H1 (cell line): ENCODE data around the gene SWI5. TPM values are rescaled to one million over a fixed set of nuclear protein-coding genes. Genes with fewer than 3 reads are reported as not detected.
A peak's percentile ranks its signal among the peaks of the same experiment; 100 is the strongest.

Experiments
- CTCF ChIA-PET: fragments of 300-600 bp; sonication (Branson Sonifier 250); formaldehyde crosslinking; loops from one replicate; lab custom pipeline; 2021; ENCODE audit not compliant: partially characterized antibody; lab: Charles Lee
- POLR2A ChIA-PET: fragments of 300-600 bp; sonication (Branson Sonifier 250); formaldehyde crosslinking; loops from one replicate; lab custom pipeline; 2021; ENCODE audit warnings: inconsistent platforms; ENCODE audit not compliant: partially characterized antibody; lab: Charles Lee
- DNase-seq, 2 experiments: peaks; one replicate each; pipeline versions ENCODE4 v3.0.0 to v3.0.0-alpha.2; 2010 to 2022; ENCODE audit warnings: low spot score in 2 of 2, low read depth in 1 of 2, mixed read lengths in 1 of 2
- FAIRE-seq: peaks from 2 replicates; lab custom pipeline; 2011; peaks lifted over from hg19 to GRCh38; lab: Jason Lieb, UNC
- H2AFZ ChIP-seq: 2 replicates; pipeline ENCODE4 v1.8.1; 2012; ENCODE audit warnings: low read length, inconsistent platforms
- H2AK5ac ChIP-seq: 2 replicates; pipeline ENCODE4 v1.6.1; 2013; ENCODE audit warnings: low read depth, low read length
- H2BK120ac ChIP-seq: replicated peaks from 2 replicates; pipeline ENCODE3; 2013; ENCODE audit warnings: low read depth, low read length, inconsistent platforms
- H2BK12ac ChIP-seq: 2 replicates; pipeline ENCODE4 v1.6.1; 2013; ENCODE audit warnings: low read depth, low read length
- H2BK15ac ChIP-seq: 2 replicates; pipeline ENCODE4 v1.6.1; 2013; ENCODE audit warnings: low read length
- H2BK20ac ChIP-seq: 2 replicates; pipeline ENCODE4 v1.6.1; 2013; ENCODE audit warnings: low read length
- H2BK5ac ChIP-seq: 2 replicates; pipeline ENCODE4 v1.6.1; 2013; ENCODE audit warnings: low read depth, low read length
- H3K14ac ChIP-seq: 2 replicates; pipeline ENCODE4 v1.6.1; 2013; ENCODE audit warnings: inconsistent platforms; ENCODE audit not compliant: insufficient read length
- H3K18ac ChIP-seq: 2 replicates; pipeline ENCODE4 v1.6.1; 2013; ENCODE audit warnings: low read length; ENCODE audit errors: extremely low read depth
- H3K23ac ChIP-seq: 2 replicates; pipeline ENCODE4 v1.6.1; 2013; ENCODE audit warnings: inconsistent platforms; ENCODE audit not compliant: insufficient read length
- H3K23me2 ChIP-seq: 2 replicates; pipeline ENCODE4 v1.6.1; 2013; ENCODE audit warnings: low read depth, low read length
- H3K27ac ChIP-seq: 2 replicates; pipeline ENCODE4 v1.6.1; 2011; ENCODE audit warnings: low read depth, low read length, inconsistent platforms
- H3K27me3 ChIP-seq, 4 experiments: replicated peaks in 1 of 4; 1 replicate in 1 of 4; 2 replicates in 3 of 4; pipeline versions ENCODE4 v1.6.1 to v1.8.1; 2011 to 2013; ENCODE audit warnings: low read length in 3 of 4, mild to moderate bottlenecking in 3 of 4, inconsistent platforms in 2 of 4, mixed read lengths in 2 of 4, moderate library complexity in 1 of 4; ENCODE audit not compliant: control insufficient read depth in 3 of 4, insufficient read depth in 3 of 4; ENCODE audit errors: extremely low read depth in 1 of 4
- H3K36me3 ChIP-seq, 4 experiments: 2 replicates each; pipeline versions ENCODE4 v1.6.1 to v1.8.1; 2011 to 2013; ENCODE audit warnings: mild to moderate bottlenecking in 4 of 4, low read length in 3 of 4, moderate library complexity in 2 of 4, control low read depth in 1 of 4, inconsistent platforms in 1 of 4; ENCODE audit not compliant: insufficient read depth in 4 of 4, control insufficient read depth in 2 of 4
- H3K4ac ChIP-seq: replicated peaks from 2 replicates; pipeline ENCODE3; 2013; ENCODE audit warnings: low read length, low read depth, mixed read lengths, inconsistent platforms; ENCODE audit not compliant: insufficient read length
- H3K4me1 ChIP-seq, 4 experiments: replicated peaks in 1 of 4; 1 replicate in 1 of 4; 2 replicates in 3 of 4; pipeline versions ENCODE4 v1.6.1 to v1.8.1; 2011 to 2013; ENCODE audit warnings: low read length in 3 of 4, inconsistent platforms in 2 of 4, mixed read lengths in 1 of 4; ENCODE audit not compliant: insufficient read depth in 4 of 4, control insufficient read depth in 3 of 4
- H3K4me2 ChIP-seq, 2 experiments: 2 replicates each; pipeline versions ENCODE4 v1.6.1 to v1.8.1; 2011 to 2013; ENCODE audit warnings: low read depth in 2 of 2, low read length in 2 of 2, control low read depth in 1 of 2, inconsistent platforms in 1 of 2, mild to moderate bottlenecking in 1 of 2; ENCODE audit not compliant: insufficient read depth in 1 of 2
- H3K4me3 ChIP-seq, 4 experiments: fragments of 200-600, 300-600 bp in 1 of 4; sonication (generic), shearing (Covaris generic), sonication (Bioruptor Twin) in 1 of 4; 2 replicates each; pipeline versions ENCODE4 v1.5.1 to v1.8.1; 2011 to 2016; ENCODE audit warnings: low read length in 4 of 4, low read depth in 3 of 4, control low read depth in 2 of 4, inconsistent platforms in 2 of 4, mild to moderate bottlenecking in 2 of 4, mixed read lengths in 1 of 4, moderate library complexity in 1 of 4; ENCODE audit not compliant: insufficient read depth in 2 of 4; ENCODE audit errors: extremely low read depth in 1 of 4
- H3K56ac ChIP-seq: replicated peaks from 2 replicates; pipeline ENCODE3; 2013; ENCODE audit warnings: low read depth, mild to moderate bottlenecking, mixed read lengths, low read length, inconsistent platforms; ENCODE audit not compliant: insufficient read length
- H3K79me1 ChIP-seq: 2 replicates; pipeline ENCODE4 v1.6.1; 2013; ENCODE audit warnings: low read depth, low read length, control low read depth
- H3K79me2 ChIP-seq, 2 experiments: 2 replicates each; pipeline versions ENCODE4 v1.6.1 to v1.8.1; 2012 to 2013; ENCODE audit warnings: low read length in 2 of 2, mild to moderate bottlenecking in 2 of 2, inconsistent platforms in 1 of 2; ENCODE audit not compliant: insufficient read depth in 2 of 2, control insufficient read depth in 1 of 2
- H3K9ac ChIP-seq, 4 experiments: replicated peaks in 1 of 4; 1 replicate in 1 of 4; 2 replicates in 3 of 4; pipeline versions ENCODE4 v1.6.1 to v1.8.1; 2011 to 2013; ENCODE audit warnings: low read depth in 3 of 4, low read length in 3 of 4, control low read depth in 2 of 4, mild to moderate bottlenecking in 2 of 4, moderate library complexity in 2 of 4, inconsistent platforms in 1 of 4; ENCODE audit errors: extremely low read depth in 1 of 4
- H3K9me3 ChIP-seq, 2 experiments: 2 replicates each; pipeline versions ENCODE4 v1.6.1 to v1.8.1; 2012 to 2013; ENCODE audit warnings: mild to moderate bottlenecking in 2 of 2, moderate library complexity in 2 of 2, control low read depth in 1 of 2, inconsistent platforms in 1 of 2, low read depth in 1 of 2, low read length in 1 of 2, mixed read lengths in 1 of 2; ENCODE audit not compliant: insufficient read depth in 2 of 2
- H4K20me1 ChIP-seq, 2 experiments: replicated peaks in 1 of 2; 2 replicates each; pipeline versions ENCODE3 to v1.8.1; 2011 to 2013; ENCODE audit warnings: inconsistent platforms in 2 of 2, low read length in 2 of 2, mild to moderate bottlenecking in 1 of 2; ENCODE audit not compliant: insufficient read depth in 2 of 2, control insufficient read depth in 1 of 2
- H4K5ac ChIP-seq: 2 replicates; pipeline ENCODE4 v1.6.1; 2013; ENCODE audit warnings: low read length, low read depth, mixed read lengths, inconsistent platforms; ENCODE audit not compliant: insufficient read length
- H4K8ac ChIP-seq: 2 replicates; pipeline ENCODE4 v1.8.0; 2013; ENCODE audit warnings: mild to moderate bottlenecking, moderate library complexity, low read length, inconsistent platforms; ENCODE audit not compliant: insufficient read depth; ENCODE audit errors: extremely low read depth
- H4K91ac ChIP-seq: replicated peaks from 2 replicates; pipeline ENCODE3; 2013; ENCODE audit warnings: low read length, mixed read lengths, inconsistent platforms; ENCODE audit not compliant: insufficient read length
- MAFK ChIP-seq: IDR thresholded peaks from 2 replicates; pipeline ENCODE4 v1.6.1; 2012; ENCODE audit warnings: low read depth, mild to moderate bottlenecking, improper control_type of control experiment, low read length
- SIRT6 ChIP-seq: IDR thresholded peaks from one replicate; pipeline ENCODE4 v1.7.1; 2012; ENCODE audit warnings: low read length, inconsistent platforms
- SUZ12 ChIP-seq: fragments of 200-600 bp; sonication (generic); IDR thresholded peaks from 2 replicates; pipeline ENCODE4 v1.6.1; 2012; ENCODE audit warnings: mild to moderate bottlenecking, inconsistent platforms, low read length, moderate library complexity, mixed read lengths
- TBP ChIP-seq: IDR thresholded peaks from 2 replicates; pipeline ENCODE4 v1.6.1; 2011; ENCODE audit warnings: low read depth, low read length, improper control_type of control experiment
- TCF12 ChIP-seq: IDR thresholded peaks from 2 replicates; pipeline ENCODE4 v1.6.1; 2011; ENCODE audit warnings: low read depth, mild to moderate bottlenecking, low read length
- TEAD4 ChIP-seq: IDR thresholded peaks from 2 replicates; pipeline ENCODE4 v1.6.1; 2012; ENCODE audit warnings: low read depth, low read length, inconsistent platforms, mixed read lengths
- WGBS, 2 experiments: shearing (Covaris generic) in 1 of 2; methylation state at CpG; one replicate each; pipeline versions ENCODE4 v1.1.6 to v1.1.7; 2013 to 2015; ENCODE audit warnings: low lambda C conversion rate in 2 of 2, mixed read lengths in 2 of 2, inconsistent platforms in 1 of 2, low coverage in 1 of 2, missing lambda C conversion rate in 1 of 2; ENCODE audit not compliant: insufficient replicate concordance in 2 of 2, insufficient coverage in 1 of 2, insufficient read length in 1 of 2; ENCODE audit errors: extremely low coverage in 1 of 2, missing lambda C conversion rate in 1 of 2; 5-methylcytosine and 5-hydroxymethylcytosine counted together
- polyA plus RNA-seq, 7 experiments: library from polyadenylated mRNA; depleted of rRNA in 3 of 7; stranded (reverse) in 5 of 7; unstranded in 2 of 7; fragments of >200 nt in 5 of 7; fragments of 200-250 nt in 2 of 7; gene quantifications; 1 replicate in 5 of 7; 2 replicates in 1 of 7; 4 replicates in 1 of 7; pipeline versions ENCODE4 v1.2.1 to v1.2.3, GENCODE V29; 2011 to 2013; ENCODE audit warnings: missing spikeins in 2 of 7, mixed read lengths in 2 of 7
- total RNA-seq: library from RNA; stranded (reverse); fragmentation: NEBNext Ultra II Directional; extraction: Animal tissue kit (Norgen Biotek cat#: 25700); gene quantifications from 2 replicates; pipeline ENCODE4 v1.2.1, GENCODE V29; 2021
- TF ChIP-seq, protein P1 (sequence below), 3 experiments: IDR thresholded peaks; 1 replicate in 2 of 3; 2 replicates in 1 of 3; pipeline versions ENCODE4 v1.5.1 to v1.6.1; 2011; ENCODE audit warnings: low read length in 3 of 3, mild to moderate bottlenecking in 3 of 3, inconsistent platforms in 2 of 3, low read depth in 1 of 3, moderate library complexity in 1 of 3; ENCODE audit not compliant: insufficient read depth in 1 of 3; ENCODE audit errors: control extremely low read depth in 1 of 3

SWI5 gene
- total and polyA plus RNA-seq, 2 of the 8 experiments (the other 6 are each of a cell fraction or from before 2014, with no cell fraction given), result 29.0 to 59.5 TPM

DNA sequence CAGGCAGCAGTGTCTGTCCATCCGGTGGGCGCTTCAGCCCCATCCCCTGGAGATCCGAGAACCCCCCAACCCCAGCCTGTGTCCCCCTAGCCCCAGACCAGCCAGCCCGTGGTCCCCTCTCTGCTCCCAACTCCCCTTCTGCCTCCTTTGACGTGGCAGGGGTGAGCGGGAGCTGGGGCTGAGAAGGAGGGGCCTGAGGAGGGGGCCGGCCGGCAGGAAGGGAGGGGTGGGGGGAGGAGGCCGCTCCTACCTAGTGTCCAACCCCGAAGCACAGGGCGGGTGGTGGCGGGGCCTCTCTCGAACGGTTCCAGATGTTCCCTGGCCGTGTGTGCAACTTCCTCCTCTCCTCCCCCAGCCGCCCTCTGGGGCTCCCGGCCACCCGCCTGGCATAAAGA, 31.2 kb upstream of the SWI5 start:
- no peak overlapping the region for H3K27ac ChIP-seq
- H2BK15ac ChIP-seq, result no peak overlapping the region
- no peak overlapping the region for H3K4ac ChIP-seq
- WGBS, 2 experiments, result 47% methylated on average over 3 of the region's 18 CpGs; no CpG with 5 or more reads in 1 of the 2 experiments
- H4K91ac ChIP-seq, result no peak overlapping the region
- no peak overlapping the region; the same call in 1 of the 2 replicates for H4K8ac ChIP-seq
- no peaks in the 10 kb centered on the region for H3K9me3 ChIP-seq
- H3K79me1 ChIP-seq, result no peaks in the 10 kb centered on the region
- no peak overlapping the region for H2BK12ac ChIP-seq
- ChIA-PET POLR2A (interaction anchor here (0.9 to 1.3 kb wide), 3 partner anchors 12 to 23 kb away, joined by 3 to 5 read pairs (median 3); no protein-coding TSS in a partner anchor), CTCF (interaction anchor here (0.6 to 4.1 kb wide), 4 partner anchors 10 to 41 kb away, joined by 3 to 22 read pairs (median 4); partner anchors contain the start of gene DNM1)
- H3K23me2 ChIP-seq, result peaks cover 9% of the 10 kb centered on the region; the same call in 1 of the 2 replicates
- H3K27me3 ChIP-seq, result no peaks in the 10 kb centered on the region; a peak in 1 of 7 replicates
- H3K36me3 ChIP-seq, result peaks cover 0 to 8% (median 2%) of the 10 kb centered on the region in 4 experiments; a peak in 2 of 8 replicates
- H2BK120ac ChIP-seq, result no peak overlapping the region
- H3K9ac ChIP-seq, result no peak overlapping the region
- H3K18ac ChIP-seq, result no peak overlapping the region
- H2AFZ ChIP-seq, result no peak overlapping the region
- peaks cover 3 to 19% (median 10%) of the 10 kb centered on the region in 4 experiments for H3K4me1 ChIP-seq
- no peak overlapping the region for H3K23ac ChIP-seq
- H2BK20ac ChIP-seq, result no peak overlapping the region
- TF ChIP-seq TBP (no peak), SIRT6 (no peak), TEAD4 (no peak), MAFK (no peak), TCF12 (0 out of 2 replicates have a peak, but pooled peaks have one; percentile 68), SUZ12 (no peak)
- TF ChIP-seq, protein P1, sequence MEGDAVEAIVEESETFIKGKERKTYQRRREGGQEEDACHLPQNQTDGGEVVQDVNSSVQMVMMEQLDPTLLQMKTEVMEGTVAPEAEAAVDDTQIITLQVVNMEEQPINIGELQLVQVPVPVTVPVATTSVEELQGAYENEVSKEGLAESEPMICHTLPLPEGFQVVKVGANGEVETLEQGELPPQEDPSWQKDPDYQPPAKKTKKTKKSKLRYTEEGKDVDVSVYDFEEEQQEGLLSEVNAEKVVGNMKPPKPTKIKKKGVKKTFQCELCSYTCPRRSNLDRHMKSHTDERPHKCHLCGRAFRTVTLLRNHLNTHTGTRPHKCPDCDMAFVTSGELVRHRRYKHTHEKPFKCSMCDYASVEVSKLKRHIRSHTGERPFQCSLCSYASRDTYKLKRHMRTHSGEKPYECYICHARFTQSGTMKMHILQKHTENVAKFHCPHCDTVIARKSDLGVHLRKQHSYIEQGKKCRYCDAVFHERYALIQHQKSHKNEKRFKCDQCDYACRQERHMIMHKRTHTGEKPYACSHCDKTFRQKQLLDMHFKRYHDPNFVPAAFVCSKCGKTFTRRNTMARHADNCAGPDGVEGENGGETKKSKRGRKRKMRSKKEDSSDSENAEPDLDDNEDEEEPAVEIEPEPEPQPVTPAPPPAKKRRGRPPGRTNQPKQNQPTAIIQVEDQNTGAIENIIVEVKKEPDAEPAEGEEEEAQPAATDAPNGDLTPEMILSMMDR (IDR thresholded peaks at IDR 0.05; ENCODE audit: control extremely low read depth in 1 of 3, insufficient read depth in 1 of 3, low read depth in 1 of 3, low read length in 3 of 3), result no peak
- H2BK5ac ChIP-seq, result no peak overlapping the region
- H3K56ac ChIP-seq, result no peak overlapping the region
- H3K4me2 ChIP-seq, result peak overlapping the region in 1 of 2 experiments; percentile 14; a peak in 2 of 4 replicates
- no peaks in the 10 kb centered on the region for H3K79me2 ChIP-seq
- peaks cover 2 to 8% of the 10 kb centered on the region in 2 experiments for H4K20me1 ChIP-seq
- no peak overlapping the region for H4K5ac ChIP-seq
- H3K4me3 ChIP-seq, result no peak overlapping the region; a peak in 1 of 8 replicates
- H3K14ac ChIP-seq, result peak overlapping the region; percentile 49
- H2AK5ac ChIP-seq, result peak overlapping the region; percentile 90; the same call in 1 of the 2 replicates
- FAIRE-seq (no peak), DNase-seq (no peak)
